ENCODE results near the gene JUND. TPM values are rescaled to one million over a fixed set of nuclear protein-coding genes. Genes with fewer than 3 reads are reported as not detected.
"Not testable (repeated sequence)": the region's sequence is repeated elsewhere in the genome, so short reads cannot be mapped to it uniquely, and the experiment has no call there.

JUND gene
- 73.6 TPM for polyA plus RNA-seq (2013, experiment 1 of 2; ENCODE audit: insufficient read length)
- polyA plus RNA-seq (2013, experiment 2 of 2; ENCODE audit: insufficient read length): 88.7 TPM

GRCh38 chr19:18281082-18282020 is at the start of gene JUND:
Gene JUND, minus strand, starts transcription at chr19:18281622. Its CDS starts 138 bp downstream, at chr19:18281484.
- peak; percentile 99 for DNase-seq

GRCh38 chr19:18330868-18331267 is 49.4 kb upstream of the JUND start:
- no peak for DNase-seq

GRCh38 chr19:18329035-18329376 is 47.6 kb upstream of the JUND start:
- no peak for DNase-seq

- DNase-seq: peak; percentile 98
Observed at GRCh38 chr19:18328340-18329034, 47.1 kb upstream of the JUND start.

- DNase-seq: no peak
Observed at GRCh38 chr19:18326772-18327171, 45.4 kb upstream of the JUND start.

- not testable (repeated sequence) for DNase-seq
Observed at GRCh38 chr19:18324373-18324731, 42.9 kb upstream of the JUND start.

GRCh38 chr19:18322759-18323460 is 41.5 kb upstream of the JUND start, which contains the start of gene LSM4:
Gene LSM4, minus strand, starts transcription at chr19:18323076. Its CDS starts 56 bp downstream, at chr19:18323020.
- DNase-seq: peak; percentile 97

- peak; percentile 76 for DNase-seq
Observed at GRCh38 chr19:18322318-18322758, 40.9 kb upstream of the JUND start.

- DNase-seq: no peak
Observed at GRCh38 chr19:18321734-18322102, 40.3 kb upstream of the JUND start.

GRCh38 chr19:18320865-18321733 is 39.7 kb upstream of the JUND start:
- no peak for DNase-seq

GRCh38 chr19:18319591-18320135 is 38.2 kb upstream of the JUND start:
- no peak for DNase-seq

- no peak for DNase-seq
Observed at GRCh38 chr19:18317961-18318800, 36.8 kb upstream of the JUND start.

GRCh38 chr19:18313398-18313797 is 32.0 kb upstream of the JUND start:
- no peak for DNase-seq

- no peak for DNase-seq
Observed at GRCh38 chr19:18312092-18312534, 30.7 kb upstream of the JUND start.

GRCh38 chr19:18311502-18312091 is 30.2 kb upstream of the JUND start:
- DNase-seq: no peak

GRCh38 chr19:18310966-18311365 is 29.5 kb upstream of the JUND start:
- DNase-seq: no peak

- DNase-seq: no peak
Observed at GRCh38 chr19:18310118-18310909, 28.9 kb upstream of the JUND start.

GRCh38 chr19:18309525-18310064 is 28.2 kb upstream of the JUND start:
- no peak for DNase-seq

GRCh38 chr19:18308948-18309325 is 27.5 kb upstream of the JUND start:
- no peak for DNase-seq
